SK-MEL-5 (cell line): ENCODE data around the gene EPC1. TPM values are rescaled to one million over a fixed set of nuclear protein-coding genes. Genes with fewer than 3 reads are reported as not detected.
"Not testable (repeated sequence)": the region's sequence is repeated elsewhere in the genome, so short reads cannot be mapped to it uniquely, and the experiment has no call there.

ENCODE experiments used
- DNase-seq: peaks from one replicate; pipeline ENCODE4 v3.0.0-alpha.2; 2016; ENCODE audit warnings: low read depth, low spot score
- in situ Hi-C: cut with HindIII; loops from 2 replicates; pipeline ENCODE4 v1.10.0; 2016; ENCODE audit warnings: low sequenced_read_pairs, high pct_unique_total_duplicates, low pct_unique_long_range_greater_than_20kb
- small RNA-seq, 2 experiments: library from RNA; depleted of rRNA; stranded (forward); fragments of <200 nt; gene quantifications; one replicate each; pipeline ENCODE3, GENCODE V24; 2014
- total RNA-seq: library from RNA; depleted of rRNA; stranded (reverse); fragments of >200 nt; shearing (Covaris generic); gene quantifications from 2 replicates; pipeline ENCODE4 v1.2.3, GENCODE V29; 2014; rRNA removed

Gene EPC1
- total RNA-seq, 1 experiment from 2014 or later, result 11.8 TPM

- in situ Hi-C loops, result no loop called here
- DNase-seq, result no peak
Observed at GRCh38 chr10:32229170-32229569, 117.8 kb downstream of the EPC1 start.

- in situ Hi-C loops, result no loop called here
- no peak for DNase-seq
Observed at GRCh38 chr10:32227802-32228201, 119.2 kb downstream of the EPC1 start.

- in situ Hi-C loops, result no loop called here
- DNase-seq, result no peak
Observed at GRCh38 chr10:32226624-32227023, 120.3 kb downstream of the EPC1 start.

- in situ Hi-C loops, result no loop called here
- DNase-seq, result no peak
Observed at GRCh38 chr10:32225976-32226375, 121.0 kb downstream of the EPC1 start.

- in situ Hi-C loops, DNase-seq: not testable (repeated sequence)
Observed at GRCh38 chr10:32222376-32222775, 124.6 kb downstream of the EPC1 start.

- in situ Hi-C loops, DNase-seq: not testable (repeated sequence)
Observed at GRCh38 chr10:32219156-32219555, 127.8 kb downstream of the EPC1 start.

GRCh38 chr10:32218206-32219044 lies 128.5 kb downstream of the EPC1 start:
- DNase-seq, in situ Hi-C loops: not testable (repeated sequence)

Small RNA genes within 50 kb of the gene (small RNA-seq; reads per million reads assigned to genes)
- gene RNU6-1244P, result 0 reads per million in 2 experiments

Other genes starting within 250 kb of the EPC1 start
- 3.3 and 3.8 TPM in 2 replicates for gene CCDC7, start 99.0 kb upstream of the EPC1 start, total RNA-seq